NCI-H460 (cell line): ENCODE data around the gene NCBP3. TPM values are rescaled to one million over a fixed set of nuclear protein-coding genes. Genes with fewer than 3 reads are reported as not detected.

ENCODE experiments used
- DNase-seq: peaks from one replicate; pipeline ENCODE4 v3.0.0-alpha.2; 2016; ENCODE audit warnings: low read depth; ENCODE audit errors: extremely low read depth
- total RNA-seq: library from RNA; depleted of rRNA; stranded (reverse); fragments of >200 nt; shearing (Covaris generic); gene quantifications from 2 replicates; pipeline ENCODE4 v1.2.3, GENCODE V29; 2014; rRNA removed

Gene NCBP3
- total RNA-seq, 1 experiment from 2014 or later = 34.0 TPM

DNA sequence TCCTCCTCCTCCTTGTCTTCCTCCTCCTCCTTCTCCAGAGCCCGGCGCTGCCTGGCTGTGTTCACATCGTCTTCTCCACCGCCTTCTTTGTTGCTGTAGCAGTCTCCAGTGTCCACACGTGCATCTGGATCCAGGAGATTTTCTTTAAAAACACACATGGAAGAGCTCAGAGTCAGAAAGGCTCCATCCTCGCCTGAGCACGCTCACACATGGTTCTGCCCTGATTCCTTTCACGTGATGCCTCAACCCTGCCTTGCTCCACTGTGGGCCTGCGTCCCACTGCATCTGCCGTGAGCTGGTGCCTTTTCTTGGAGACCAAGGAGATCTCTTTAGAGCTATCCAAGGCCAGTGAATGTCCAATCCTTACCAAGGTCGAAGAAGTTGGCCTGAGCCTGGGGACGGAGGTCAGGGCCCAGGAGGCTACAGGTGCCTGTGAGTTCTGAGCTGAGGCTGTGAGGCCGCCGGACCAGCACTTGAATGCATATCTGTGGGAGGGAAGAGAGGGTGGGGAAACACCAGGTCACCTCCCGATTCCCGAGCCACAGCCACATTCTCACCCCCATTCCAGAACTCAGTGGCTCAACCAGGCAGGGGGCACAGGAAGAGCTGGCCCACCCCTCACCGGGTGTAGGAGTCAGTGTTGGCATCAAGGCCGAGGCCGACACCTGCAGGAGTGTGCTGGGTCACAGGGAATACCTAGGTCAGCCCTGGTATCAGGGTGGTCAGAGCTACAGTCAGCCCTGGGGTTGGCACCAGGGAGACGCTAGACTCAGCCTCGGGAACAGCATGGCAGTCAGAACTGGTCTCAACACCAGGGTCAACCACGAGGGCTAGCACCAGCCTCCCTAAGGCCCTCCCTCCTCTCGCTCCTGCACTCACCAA, 84.8 kb downstream of the NCBP3 start:
- DNase-seq = no peak

GRCh38 chr17:3759597-3760216, 86.3 kb downstream of the NCBP3 start:
- DNase-seq = no peak

- DNase-seq = no peak
Observed at GRCh38 chr17:3755335-3756030, 90.6 kb downstream of the NCBP3 start.

GRCh38 chr17:3754458-3755334, 91.3 kb downstream of the NCBP3 start:
- DNase-seq = no peak

DNA sequence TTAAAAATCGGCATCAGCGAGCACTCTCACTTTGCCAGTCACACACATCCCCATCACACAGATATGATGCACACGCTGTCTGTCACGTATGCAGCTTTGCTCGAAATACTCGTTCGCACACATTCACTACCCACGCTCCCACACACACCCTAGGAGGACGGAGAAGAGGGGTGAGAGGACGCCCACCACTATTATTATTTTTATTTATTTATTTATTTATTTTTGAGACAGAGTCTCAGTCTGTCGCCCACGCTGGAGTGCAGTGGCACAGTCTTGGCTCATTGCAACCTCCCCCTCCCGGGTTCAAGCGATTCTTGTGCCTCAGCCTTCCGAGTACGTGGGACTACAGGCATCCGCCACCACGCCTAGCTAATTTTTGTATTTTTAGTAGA, 92.0 kb downstream of the NCBP3 start:
- DNase-seq = no peak

- no peak for DNase-seq
Observed at GRCh38 chr17:3753624-3754023, 92.4 kb downstream of the NCBP3 start.

Other genes with a start within 250 kb of the NCBP3 start
- 1.6 and 1.9 TPM in 2 replicates for gene TRPV1, start 236.8 kb downstream of the NCBP3 start, total RNA-seq
- gene SHPK, start 210.0 kb downstream of the NCBP3 start, total RNA-seq = 8.8 and 9.7 TPM in 2 replicates
- 13.2 and 16.1 TPM in 2 replicates for gene CTNS, start 209.5 kb downstream of the NCBP3 start, total RNA-seq
- 52.0 and 64.6 TPM in 2 replicates for gene TAX1BP3, start 177.7 kb downstream of the NCBP3 start, total RNA-seq
- gene EMC6, start 177.4 kb downstream of the NCBP3 start, total RNA-seq = 53.1 and 61.6 TPM in 2 replicates
- gene P2RX5, start 150.1 kb downstream of the NCBP3 start, total RNA-seq = 28.7 and 28.9 TPM in 2 replicates
- 13.2 and 13.9 TPM in 2 replicates for gene HASPIN, start 122.3 kb downstream of the NCBP3 start, total RNA-seq
- 57.3 and 63.4 TPM in 2 replicates for gene ITGAE, start 45.1 kb downstream of the NCBP3 start, total RNA-seq
- gene CAMKK1, start 46.8 kb upstream of the NCBP3 start, total RNA-seq = 11.9 and 12.8 TPM in 2 replicates
- gene P2RX1, start 70.2 kb upstream of the NCBP3 start, total RNA-seq = not detected in 2 replicates
- 3.5 and 3.6 TPM in 2 replicates for gene ATP2A3, start 118.2 kb upstream of the NCBP3 start, total RNA-seq